ENCODE measurements around the gene RASAL2.

GRCh38 chr1:178492341-178492740 lies 398.4 kb downstream of the RASAL2 start:
- TF ChIP-seq CTCF (conservative IDR thresholded peaks at IDR 0.05; ENCODE audit: low read depth, low read length) (no peak), POLR2A (IDR thresholded peaks at IDR 0.05; ENCODE audit: low read depth, low read length) (no peak), FOS (IDR thresholded peaks at IDR 0.05; ENCODE audit: low read depth, low read length) (no peak), RCOR1 (IDR thresholded peaks at IDR 0.05; ENCODE audit: insufficient replicate concordance, low read length) (no peak), MAZ (IDR thresholded peaks at IDR 0.05; ENCODE audit: borderline replicate concordance, low read depth, low read length) (no peak), NFE2L2 (IDR thresholded peaks at IDR 0.05; ENCODE audit: low read depth, low read length) (no peak), USF2 (IDR thresholded peaks at IDR 0.05; ENCODE audit: low read depth, low read length) (no peak), MAFK (IDR thresholded peaks at IDR 0.05; ENCODE audit: low read depth, low read length) (no peak)
- TF ChIP-seq, protein P1, sequence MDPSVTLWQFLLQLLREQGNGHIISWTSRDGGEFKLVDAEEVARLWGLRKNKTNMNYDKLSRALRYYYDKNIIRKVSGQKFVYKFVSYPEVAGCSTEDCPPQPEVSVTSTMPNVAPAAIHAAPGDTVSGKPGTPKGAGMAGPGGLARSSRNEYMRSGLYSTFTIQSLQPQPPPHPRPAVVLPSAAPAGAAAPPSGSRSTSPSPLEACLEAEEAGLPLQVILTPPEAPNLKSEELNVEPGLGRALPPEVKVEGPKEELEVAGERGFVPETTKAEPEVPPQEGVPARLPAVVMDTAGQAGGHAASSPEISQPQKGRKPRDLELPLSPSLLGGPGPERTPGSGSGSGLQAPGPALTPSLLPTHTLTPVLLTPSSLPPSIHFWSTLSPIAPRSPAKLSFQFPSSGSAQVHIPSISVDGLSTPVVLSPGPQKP (IDR thresholded peaks at IDR 0.05; ENCODE audit: borderline replicate concordance, low read depth, low read length), result no peak
